ENCODE results near the gene KLF6.

Gene KLF6

DNA sequence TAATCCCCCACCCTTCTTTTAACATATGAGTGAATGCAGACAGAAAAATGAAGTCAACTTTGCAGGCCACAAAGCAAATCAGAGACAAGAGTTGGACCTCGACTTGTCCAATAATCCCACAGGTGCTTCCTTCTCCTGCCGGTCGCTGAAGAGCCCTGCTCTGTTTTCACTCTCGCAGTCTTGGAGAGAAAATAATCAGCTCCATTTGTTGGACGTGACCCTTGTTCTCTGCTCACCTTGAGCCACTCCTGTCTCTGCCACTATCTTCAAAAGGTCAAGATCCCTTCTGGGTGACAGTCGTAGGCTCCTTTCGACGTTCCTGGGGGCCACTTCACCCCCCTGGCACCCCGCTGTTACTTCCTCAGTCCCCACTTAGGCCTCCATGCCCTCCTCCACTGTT is 2.8 kb upstream of the KLF6 start:
- Histone ChIP-seq H3K27ac (ENCODE audit: low read depth, low read length) (peak overlapping the region; percentile 97; the same call in 1 of the 2 replicates), H3K4me1 (ENCODE audit: control insufficient read depth, insufficient read depth, low read length, unreplicated experiment) (peaks cover 16% of the 10 kb centered on the region), H3K27me3 (ENCODE audit: insufficient read depth, low read length) (no peaks in the 10 kb centered on the region), H3K79me2 (ENCODE audit: control insufficient read depth, insufficient read depth, low read length, unreplicated experiment) (peaks cover 26% of the 10 kb centered on the region), H3K36me3 (ENCODE audit: insufficient read depth, low read length) (peaks cover 16% of the 10 kb centered on the region), H3K4me3 (ENCODE audit: low read depth, low read length) (no peak overlapping the region), H2AFZ (ENCODE audit: low read length, unreplicated experiment) (no peak overlapping the region)

DNA sequence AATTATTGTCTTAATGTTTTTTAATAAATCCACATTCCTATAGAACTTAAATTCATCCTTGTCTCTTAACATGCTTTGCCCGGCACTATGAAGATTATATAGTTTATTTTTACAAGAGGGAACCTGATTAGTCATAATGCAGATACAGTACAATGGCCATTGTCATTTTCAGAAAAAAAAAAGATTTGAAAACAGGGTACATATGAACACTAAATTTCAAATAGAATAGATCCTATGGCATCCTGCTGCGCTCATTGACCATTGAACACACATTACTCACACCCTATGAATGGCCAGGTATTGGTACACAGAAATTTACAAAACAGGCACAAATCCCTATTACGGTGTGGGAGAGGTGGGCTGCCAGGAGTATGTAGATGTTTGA is 2.0 kb upstream of the KLF6 start:
- H3K27me3 ChIP-seq (ENCODE audit: insufficient read depth, low read length): no peaks in the 10 kb centered on the region
- peaks cover 22% of the 10 kb centered on the region for H3K36me3 ChIP-seq (ENCODE audit: insufficient read depth, low read length)
- H2AFZ ChIP-seq (ENCODE audit: low read length, unreplicated experiment): no peak overlapping the region
- peaks cover 34% of the 10 kb centered on the region for H3K79me2 ChIP-seq (ENCODE audit: control insufficient read depth, insufficient read depth, low read length, unreplicated experiment)
- H3K4me3 ChIP-seq (ENCODE audit: low read depth, low read length): no peak overlapping the region
- peak overlapping the region; percentile 97 for H3K27ac ChIP-seq (ENCODE audit: low read depth, low read length)
- peaks cover 16% of the 10 kb centered on the region for H3K4me1 ChIP-seq (ENCODE audit: control insufficient read depth, insufficient read depth, low read length, unreplicated experiment)

DNA sequence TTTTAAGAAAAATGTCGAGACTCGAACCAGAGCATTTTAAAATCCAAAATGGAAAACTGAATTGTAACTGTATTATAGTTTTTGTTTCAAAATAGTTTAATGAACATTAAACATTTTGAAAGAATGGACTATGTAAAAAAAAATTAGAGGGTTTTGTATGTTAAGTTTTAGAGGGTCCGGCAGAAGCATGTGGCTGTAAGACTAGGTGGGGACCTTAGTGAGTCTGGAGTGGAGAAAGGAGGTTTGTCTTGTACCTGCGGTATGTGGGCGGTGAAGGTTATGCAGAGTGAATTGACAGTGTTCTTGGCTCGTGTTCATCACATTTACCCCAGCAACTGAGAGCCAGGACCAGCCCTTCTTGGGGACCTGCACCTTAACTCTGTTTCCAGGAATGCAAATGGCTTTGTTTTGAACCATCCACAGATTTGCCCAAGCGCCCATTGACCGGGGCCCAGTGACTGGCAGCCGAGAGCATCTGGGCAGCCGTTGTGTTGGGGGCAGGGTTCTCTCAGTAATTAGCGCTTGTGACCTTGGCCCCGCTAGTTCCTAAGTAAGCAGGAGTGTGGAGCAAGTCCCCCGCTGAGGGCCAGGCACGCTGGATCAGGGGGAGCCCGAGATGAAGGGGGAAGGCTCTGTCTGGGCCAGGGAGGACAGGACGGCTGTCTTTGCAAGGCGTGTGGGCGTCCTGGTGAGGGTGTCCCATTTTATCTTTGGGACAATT is 1.4 kb upstream of the KLF6 start:
- peaks cover 28% of the 10 kb centered on the region for H3K36me3 ChIP-seq (ENCODE audit: insufficient read depth, low read length)
- H3K27ac ChIP-seq (ENCODE audit: low read depth, low read length): peak overlapping the region; percentile 97
- H3K4me1 ChIP-seq (ENCODE audit: control insufficient read depth, insufficient read depth, low read length, unreplicated experiment): peaks cover 16% of the 10 kb centered on the region
- H2AFZ ChIP-seq (ENCODE audit: low read length, unreplicated experiment): no peak overlapping the region
- H3K27me3 ChIP-seq (ENCODE audit: insufficient read depth, low read length): no peaks in the 10 kb centered on the region
- peak overlapping the region; percentile 82 for H3K4me3 ChIP-seq (ENCODE audit: low read depth, low read length)
- H3K79me2 ChIP-seq (ENCODE audit: control insufficient read depth, insufficient read depth, low read length, unreplicated experiment): peaks cover 40% of the 10 kb centered on the region

DNA sequence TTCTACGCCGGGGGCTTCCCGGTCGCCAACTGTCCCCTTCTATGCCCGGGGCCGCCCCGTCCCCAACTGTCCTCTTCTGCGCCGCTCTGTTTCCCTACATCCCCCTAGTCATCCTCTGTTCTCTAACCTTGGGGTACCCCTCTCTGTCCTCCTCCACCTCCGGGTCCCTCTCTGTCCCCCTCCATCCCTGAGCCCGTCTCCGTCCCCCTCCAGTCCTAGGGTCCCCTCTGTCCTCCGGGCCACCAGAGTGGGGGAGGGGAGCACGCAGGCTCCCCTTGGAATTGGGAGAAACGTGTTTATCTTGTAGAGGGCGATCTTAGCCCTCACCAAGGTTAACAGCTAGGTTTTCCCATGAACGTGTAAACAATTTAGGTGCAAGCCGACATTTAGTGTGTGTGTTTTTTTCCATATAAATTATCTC is 852 bp upstream of the KLF6 start:
- H2AFZ ChIP-seq (ENCODE audit: low read length, unreplicated experiment): no peak overlapping the region

DNA sequence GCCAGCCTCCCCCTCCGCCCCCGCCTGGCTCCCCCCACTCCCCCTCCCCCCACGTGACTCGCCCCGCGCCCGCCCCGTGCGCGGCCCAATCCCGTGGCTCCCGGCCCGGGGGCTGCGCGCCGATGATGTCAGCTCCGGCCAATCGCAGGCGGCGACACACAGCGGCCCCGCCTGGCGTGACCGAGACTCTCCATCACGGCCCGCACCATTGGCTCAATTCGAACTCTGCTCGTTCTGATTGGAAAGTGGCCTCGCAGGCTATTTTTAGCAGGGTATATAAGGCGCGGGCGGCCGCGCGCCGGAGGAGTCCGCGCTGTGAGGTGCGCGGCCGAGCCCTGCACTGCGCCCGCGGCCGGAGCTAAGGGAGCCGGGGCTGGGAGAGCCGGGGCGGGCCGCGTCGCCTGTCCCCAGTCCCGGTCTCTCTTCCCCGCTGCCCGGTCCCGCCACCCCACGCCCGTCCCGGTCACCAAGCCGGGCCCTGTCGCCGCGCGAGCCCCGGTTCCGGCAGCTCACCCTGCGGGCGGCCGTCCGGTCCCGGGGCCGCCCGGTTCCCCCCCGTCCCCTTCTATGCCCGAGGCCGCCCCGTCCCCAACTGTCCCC is 342 bp upstream of the KLF6 start:
- Histone ChIP-seq H3K27me3 (ENCODE audit: insufficient read depth, low read length) (no peaks in the 10 kb centered on the region), H3K27ac (ENCODE audit: low read depth, low read length) (peak overlapping the region; percentile 97), H3K79me2 (ENCODE audit: control insufficient read depth, insufficient read depth, low read length, unreplicated experiment) (peaks cover 51% of the 10 kb centered on the region), H3K4me3 (ENCODE audit: low read depth, low read length) (peak overlapping the region; percentile 86), H3K36me3 (ENCODE audit: insufficient read depth, low read length) (peaks cover 39% of the 10 kb centered on the region), H3K4me1 (ENCODE audit: control insufficient read depth, insufficient read depth, low read length, unreplicated experiment) (peaks cover 21% of the 10 kb centered on the region), H2AFZ (ENCODE audit: low read length, unreplicated experiment) (no peak overlapping the region)

More for the DNA sequence above, 852 bp upstream of the KLF6 start:
- Histone ChIP-seq H3K4me3 (ENCODE audit: low read depth, low read length) (peak overlapping the region; percentile 82), H3K79me2 (ENCODE audit: control insufficient read depth, insufficient read depth, low read length, unreplicated experiment) (peaks cover 46% of the 10 kb centered on the region), H3K27me3 (ENCODE audit: insufficient read depth, low read length) (no peaks in the 10 kb centered on the region), H3K4me1 (ENCODE audit: control insufficient read depth, insufficient read depth, low read length, unreplicated experiment) (peaks cover 16% of the 10 kb centered on the region), H3K36me3 (ENCODE audit: insufficient read depth, low read length) (peaks cover 33% of the 10 kb centered on the region), H3K27ac (ENCODE audit: low read depth, low read length) (peak overlapping the region; percentile 97)

DNA sequence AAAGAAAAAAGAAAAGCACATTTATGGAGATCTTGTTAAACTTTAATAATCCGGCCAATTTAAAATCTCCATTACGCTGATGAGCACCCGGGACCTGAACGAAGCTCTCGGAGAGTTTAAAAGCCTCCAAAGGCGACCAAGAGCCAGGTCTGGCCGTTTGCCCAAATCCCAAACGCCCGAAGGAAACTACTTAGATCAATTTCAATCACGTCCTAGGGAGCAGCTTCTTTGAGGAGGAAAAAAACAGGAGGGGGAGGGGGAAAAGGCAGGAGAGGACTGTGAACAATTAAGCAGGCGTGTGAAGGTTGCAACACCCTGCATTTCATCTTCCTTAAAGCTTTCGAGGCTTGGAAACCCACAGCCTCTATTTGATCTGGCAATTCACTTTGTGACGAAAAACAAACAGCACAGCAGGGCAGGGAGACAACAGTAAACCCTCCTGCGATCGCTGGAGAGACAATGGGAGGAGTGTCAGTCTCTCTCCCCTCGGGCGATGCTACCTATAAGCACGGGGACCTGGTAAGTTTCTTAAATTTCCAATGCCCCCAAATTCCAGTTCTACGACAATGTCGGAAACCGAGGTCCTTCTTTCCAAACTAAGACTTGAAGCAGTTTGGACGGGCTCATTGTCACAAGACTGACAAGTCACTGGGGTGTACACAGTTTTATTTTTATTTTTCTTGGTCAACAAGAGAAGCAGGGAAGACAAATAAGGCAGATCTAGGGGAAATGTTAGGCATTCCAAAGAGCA is 1.2 kb downstream of the KLF6 start:
- H3K4me1 ChIP-seq (ENCODE audit: control insufficient read depth, insufficient read depth, low read length, unreplicated experiment): peaks cover 36% of the 10 kb centered on the region

DNA sequence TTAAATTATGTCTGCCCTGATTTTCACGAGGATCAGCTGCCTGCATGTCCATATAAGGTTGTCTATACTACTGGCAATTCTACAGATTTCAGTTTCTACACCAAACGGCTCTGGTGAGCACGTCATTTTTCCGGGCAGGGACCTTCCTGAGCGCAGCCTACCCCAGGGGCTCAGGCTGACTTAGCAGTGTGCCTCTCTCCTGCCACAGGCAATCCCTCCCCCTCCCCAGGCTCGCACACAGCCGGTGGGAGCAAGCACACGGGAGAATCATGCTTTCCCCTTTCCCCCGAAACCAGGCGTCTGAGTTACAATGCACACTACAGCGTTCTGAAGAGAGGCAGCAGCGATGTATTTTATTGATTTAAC is 1.7 kb downstream of the KLF6 start:
- H2AFZ ChIP-seq (ENCODE audit: low read length, unreplicated experiment): no peak overlapping the region
- peaks cover 42% of the 10 kb centered on the region for H3K4me1 ChIP-seq (ENCODE audit: control insufficient read depth, insufficient read depth, low read length, unreplicated experiment)
- H3K79me2 ChIP-seq (ENCODE audit: control insufficient read depth, insufficient read depth, low read length, unreplicated experiment): peaks cover 71% of the 10 kb centered on the region
- H3K27me3 ChIP-seq (ENCODE audit: insufficient read depth, low read length): no peaks in the 10 kb centered on the region
- H3K36me3 ChIP-seq (ENCODE audit: insufficient read depth, low read length): peaks cover 58% of the 10 kb centered on the region
- peak overlapping the region; percentile 97 for H3K27ac ChIP-seq (ENCODE audit: low read depth, low read length)
- peak overlapping the region; percentile 86 for H3K4me3 ChIP-seq (ENCODE audit: low read depth, low read length)

More for the DNA sequence above, 1.2 kb downstream of the KLF6 start:
- H2AFZ ChIP-seq (ENCODE audit: low read length, unreplicated experiment): no peak overlapping the region
- H3K79me2 ChIP-seq (ENCODE audit: control insufficient read depth, insufficient read depth, low read length, unreplicated experiment): peaks cover 66% of the 10 kb centered on the region
- H3K4me3 ChIP-seq (ENCODE audit: low read depth, low read length): peak overlapping the region; percentile 86
- H3K27me3 ChIP-seq (ENCODE audit: insufficient read depth, low read length): no peaks in the 10 kb centered on the region
- H3K36me3 ChIP-seq (ENCODE audit: insufficient read depth, low read length): peaks cover 53% of the 10 kb centered on the region
- H3K27ac ChIP-seq (ENCODE audit: low read depth, low read length): peak overlapping the region; percentile 97

DNA sequence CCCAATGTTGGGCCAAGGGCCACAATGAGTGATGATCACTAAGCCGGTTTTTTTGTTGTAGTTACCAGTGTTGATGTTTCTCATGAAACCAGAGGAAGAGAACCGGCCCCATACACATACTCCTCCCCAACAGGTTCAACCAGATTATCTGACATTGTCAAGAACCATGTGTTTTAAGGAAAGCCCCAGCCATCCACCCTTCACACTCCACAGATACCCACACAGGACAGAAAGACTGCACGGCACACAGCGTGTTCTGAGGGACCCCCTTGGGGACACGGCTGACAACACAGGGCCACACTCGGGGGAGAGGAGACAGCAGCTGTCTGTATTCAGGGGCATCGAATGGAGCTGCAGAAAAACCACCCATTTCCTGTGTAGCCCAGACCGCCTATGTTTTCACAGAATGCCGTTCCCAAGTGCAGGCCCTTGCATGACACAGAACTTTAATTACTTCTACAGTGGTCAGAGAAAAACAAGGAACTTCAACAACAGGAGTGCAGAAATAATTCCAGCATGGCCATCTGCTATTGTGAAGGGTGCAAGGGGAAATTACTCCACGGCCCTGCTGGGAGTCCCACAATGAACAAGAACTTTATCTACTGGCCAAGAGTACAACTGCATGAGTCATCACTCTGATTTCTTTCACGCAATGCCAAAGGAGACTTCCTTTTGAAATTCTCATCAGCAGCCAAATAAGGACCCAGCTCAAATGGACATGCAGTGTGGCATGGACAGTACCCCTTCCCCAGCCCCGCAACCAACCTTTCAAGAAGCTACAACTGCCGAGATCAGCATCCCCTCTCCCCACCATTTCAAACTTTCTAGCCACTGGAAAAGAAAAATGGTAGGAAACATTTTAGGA is 2.3 kb downstream of the KLF6 start:
- peaks cover 48% of the 10 kb centered on the region for H3K4me1 ChIP-seq (ENCODE audit: control insufficient read depth, insufficient read depth, low read length, unreplicated experiment)
- peak overlapping the region; percentile 97 for H3K27ac ChIP-seq (ENCODE audit: low read depth, low read length)

DNA sequence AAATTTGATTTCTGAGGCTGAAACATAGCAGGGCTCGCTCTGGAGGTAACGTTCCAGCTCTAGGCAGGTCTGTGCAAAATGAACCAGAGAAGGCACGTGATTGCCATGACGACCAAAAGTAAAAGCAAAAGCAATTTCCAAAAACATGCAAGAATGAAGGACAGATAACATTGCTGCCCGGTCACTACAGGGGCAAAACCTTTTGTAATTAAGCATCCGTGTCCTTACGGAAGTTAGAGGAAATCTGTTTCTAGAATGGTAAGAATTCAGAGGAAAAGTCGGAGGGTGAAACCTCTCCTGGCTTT is 2.9 kb downstream of the KLF6 start:
- Histone ChIP-seq H3K4me1 (ENCODE audit: control insufficient read depth, insufficient read depth, low read length, unreplicated experiment) (peaks cover 49% of the 10 kb centered on the region), H3K36me3 (ENCODE audit: insufficient read depth, low read length) (peaks cover 65% of the 10 kb centered on the region), H3K27ac (ENCODE audit: low read depth, low read length) (peak overlapping the region; percentile 97), H2AFZ (ENCODE audit: low read length, unreplicated experiment) (no peak overlapping the region), H3K79me2 (ENCODE audit: control insufficient read depth, insufficient read depth, low read length, unreplicated experiment) (peaks cover 77% of the 10 kb centered on the region), H3K4me3 (ENCODE audit: low read depth, low read length) (peak overlapping the region; percentile 86), H3K27me3 (ENCODE audit: insufficient read depth, low read length) (no peaks in the 10 kb centered on the region)

More for the DNA sequence above, 2.3 kb downstream of the KLF6 start:
- peak overlapping the region; percentile 86 for H3K4me3 ChIP-seq (ENCODE audit: low read depth, low read length)
- H2AFZ ChIP-seq (ENCODE audit: low read length, unreplicated experiment): no peak overlapping the region
- H3K36me3 ChIP-seq (ENCODE audit: insufficient read depth, low read length): peaks cover 64% of the 10 kb centered on the region
- H3K79me2 ChIP-seq (ENCODE audit: control insufficient read depth, insufficient read depth, low read length, unreplicated experiment): peaks cover 77% of the 10 kb centered on the region
- H3K27me3 ChIP-seq (ENCODE audit: insufficient read depth, low read length): no peaks in the 10 kb centered on the region

DNA sequence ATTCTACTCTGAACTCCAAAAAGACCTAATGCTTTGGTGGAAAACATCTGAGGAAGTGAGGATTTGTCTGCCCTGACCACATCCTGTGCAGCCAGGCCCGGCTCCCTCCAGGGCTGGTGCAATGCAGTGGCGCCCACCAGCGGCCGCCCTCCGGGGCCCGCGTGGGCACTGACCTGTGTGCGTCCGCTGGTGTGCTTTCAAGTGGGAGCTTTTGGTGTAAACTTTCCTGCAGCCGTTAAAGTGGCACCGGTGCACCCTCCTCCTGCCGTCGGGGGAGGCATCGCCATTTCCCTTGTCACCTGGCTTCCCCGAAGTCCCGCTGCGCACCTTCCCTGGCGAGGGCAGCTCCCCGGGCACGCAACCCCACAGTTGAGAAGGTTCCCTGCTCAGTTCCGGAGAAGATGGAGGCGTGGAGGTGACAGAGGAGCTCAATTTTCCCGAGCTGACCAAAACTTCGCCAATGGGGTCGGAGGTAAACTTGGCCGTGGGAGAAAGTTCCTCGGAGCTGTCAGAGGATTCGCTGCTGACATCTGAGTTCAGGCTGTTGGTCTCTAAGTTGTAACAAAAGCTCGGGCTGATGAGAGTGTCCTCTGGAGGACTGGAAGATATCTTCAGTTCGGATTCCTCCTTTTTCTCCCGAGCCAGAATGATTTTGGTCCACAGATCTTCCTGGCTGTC is 3.4 kb downstream of the KLF6 start:
- peaks cover 65% of the 10 kb centered on the region for H3K36me3 ChIP-seq (ENCODE audit: insufficient read depth, low read length)
- no peak overlapping the region for H2AFZ ChIP-seq (ENCODE audit: low read length, unreplicated experiment)
- peak overlapping the region; percentile 97 for H3K27ac ChIP-seq (ENCODE audit: low read depth, low read length)
- peaks cover 77% of the 10 kb centered on the region for H3K79me2 ChIP-seq (ENCODE audit: control insufficient read depth, insufficient read depth, low read length, unreplicated experiment)
- H3K4me3 ChIP-seq (ENCODE audit: low read depth, low read length): peak overlapping the region; percentile 86
- H3K4me1 ChIP-seq (ENCODE audit: control insufficient read depth, insufficient read depth, low read length, unreplicated experiment): peaks cover 50% of the 10 kb centered on the region
- no peaks in the 10 kb centered on the region for H3K27me3 ChIP-seq (ENCODE audit: insufficient read depth, low read length)

Data from ACC112 (cell line).